ENCODE data around the gene STAP2. TPM values are rescaled to one million over a fixed set of nuclear protein-coding genes. Genes with fewer than 3 reads are reported as not detected.

Gene STAP2
- total RNA-seq, 1 donor from 2014 or later: 14.7 TPM

- DNase-seq: no peak
Measured at GRCh38 chr19:4370418-4371041, 31.9 kb upstream of the STAP2 start.

- peak; percentile 63 for DNase-seq
Measured at GRCh38 chr19:4369888-4370260, 31.2 kb upstream of the STAP2 start.

GRCh38 chr19:4369109-4369887 lies 30.7 kb upstream of the STAP2 start:
- DNase-seq: peak; percentile 45

- DNase-seq: peak; percentile 78
Measured at GRCh38 chr19:4368128-4368820, 29.6 kb upstream of the STAP2 start.

- DNase-seq: no peak
Measured at GRCh38 chr19:4367781-4368127, 29.1 kb upstream of the STAP2 start.

GRCh38 chr19:4367336-4367723 lies 28.7 kb upstream of the STAP2 start:
- DNase-seq: no peak

GRCh38 chr19:4366666-4367335 lies 28.2 kb upstream of the STAP2 start:
- DNase-seq: no peak

- DNase-seq: no peak
Measured at GRCh38 chr19:4365791-4366665, 27.4 kb upstream of the STAP2 start.

GRCh38 chr19:4365341-4365740 lies 26.7 kb upstream of the STAP2 start:
- DNase-seq: no peak

- no peak for DNase-seq
Measured at GRCh38 chr19:4363571-4364304, 25.1 kb upstream of the STAP2 start.

- no peak for DNase-seq
Measured at GRCh38 chr19:4362831-4363545, 24.4 kb upstream of the STAP2 start.

- no peak for DNase-seq
Measured at GRCh38 chr19:4362101-4362828, 23.6 kb upstream of the STAP2 start.

- no peak for DNase-seq
Measured at GRCh38 chr19:4361152-4362046, 22.8 kb upstream of the STAP2 start.

- DNase-seq: peak; percentile 49
Measured at GRCh38 chr19:4360641-4361151, 22.1 kb upstream of the STAP2 start.

- no peak for DNase-seq
Measured at GRCh38 chr19:4360081-4360569, 21.5 kb upstream of the STAP2 start.

GRCh38 chr19:4359627-4360000 lies 21.0 kb upstream of the STAP2 start:
- DNase-seq: no peak

- DNase-seq: no peak
Measured at GRCh38 chr19:4358709-4359626, 20.3 kb upstream of the STAP2 start.

All from tongue (tissue), 2 donors.